GM13977 (cell line): ENCODE measurements around the gene SETD7.
"Not testable (repeated sequence)": the region's sequence is repeated elsewhere in the genome, so short reads cannot be mapped to it uniquely, and the experiment has no call there.

ENCODE experiments used
- DNase-seq: peaks from one replicate; pipeline ENCODE4 v3.0.0; 2012; ENCODE audit warnings: low spot score
- CTCF ChIP-seq: IDR thresholded peaks from 2 replicates; pipeline ENCODE4 v1.5.1; 2012; ENCODE audit warnings: mild to moderate bottlenecking, control low read depth; ENCODE audit not compliant: insufficient read depth; ENCODE audit errors: extremely low read depth, missing control alignments
- in situ Hi-C: fragments of 300-500 bp; cut with MboI; formaldehyde crosslinking; loops from one replicate; pipeline ENCODE4 v1.12.0; 2022; ENCODE audit warnings: low sequenced_read_pairs, low pct_unique_long_range_greater_than_20kb, mixed read lengths, inconsistent platforms; ENCODE audit not compliant: unreplicated experiment

Gene SETD7

GRCh38 chr4:139469216-139469615, 86.8 kb downstream of the SETD7 start:
- DNase-seq = no peak
- TF ChIP-seq CTCF = no peak
- in situ Hi-C loops = no loop called here

GRCh38 chr4:139468756-139469155, 87.3 kb downstream of the SETD7 start:
- in situ Hi-C loops, DNase-seq: not testable (repeated sequence)

GRCh38 chr4:139465922-139466321, 90.1 kb downstream of the SETD7 start:
- in situ Hi-C loops = no loop called here
- TF ChIP-seq CTCF = no peak
- DNase-seq = no peak

GRCh38 chr4:139464512-139464911, 91.5 kb downstream of the SETD7 start:
- in situ Hi-C loops, DNase-seq: not testable (repeated sequence)

GRCh38 chr4:139461022-139461628, 94.9 kb downstream of the SETD7 start:
- in situ Hi-C loops = no loop called here
- TF ChIP-seq CTCF = no peak
- DNase-seq = no peak

GRCh38 chr4:139460565-139460964, 95.5 kb downstream of the SETD7 start:
- TF ChIP-seq CTCF = no peak
- no peak for DNase-seq
- in situ Hi-C loops = no loop called here

- in situ Hi-C loops = no loop called here
- no peak for TF ChIP-seq CTCF
- no peak for DNase-seq
Measured at GRCh38 chr4:139458999-139459398, 97.0 kb downstream of the SETD7 start.

- no peak for TF ChIP-seq CTCF
- in situ Hi-C loops = no loop called here
- DNase-seq = no peak
Measured at GRCh38 chr4:139458543-139458942, 97.5 kb downstream of the SETD7 start.
